PC-9 (cell line): ENCODE measurements around the gene NPR1. TPM values are rescaled to one million over a fixed set of nuclear protein-coding genes. Genes with fewer than 3 reads are reported as not detected.

Source experiments
- BruUV-seq: library from RNA; stranded (reverse); fragments of 400-500 nt; replicated peaks from 2 replicates; lab custom pipeline; 2021; lab: Mats Ljungman, UMichigan
- CTCF ChIA-PET: fragments of 300-600 bp; sonication (Branson Sonifier 250); formaldehyde crosslinking; loops from one replicate; lab custom pipeline; 2022; ENCODE audit warnings: antibody characterized with exemption; lab: Charles Lee
- POLR2A ChIA-PET: fragments of 300-600 bp; sonication (Branson Sonifier 250); formaldehyde crosslinking; loops from one replicate; lab custom pipeline; 2022; ENCODE audit warnings: antibody characterized with exemption; ENCODE audit not compliant: unreplicated experiment; lab: Charles Lee
- DNase-seq, 2 experiments: peaks; one replicate each; pipeline versions ENCODE4 v3.0.0 to v3.0.0-alpha.2; 2015 to 2022; ENCODE audit warnings: mixed read lengths in 1 of 2
- H2AFZ ChIP-seq: fragments of 200-600 bp; sonication (generic); 2 replicates; pipeline ENCODE4 v1.8.1; 2017; ENCODE audit warnings: antibody characterized with exemption
- H3F3A ChIP-seq: fragments of 200-600 bp; sonication (generic); 2 replicates; pipeline ENCODE4 v1.8.1; 2017; ENCODE audit warnings: antibody characterized with exemption, mild to moderate bottlenecking, low read depth; ENCODE audit not compliant: insufficient read depth
- H3K27ac ChIP-seq: fragments of 200-600 bp; sonication (generic); 2 replicates; pipeline ENCODE4 v1.6.1; 2016; ENCODE audit warnings: mixed run types
- H3K27me3 ChIP-seq: fragments of 200-600 bp; sonication (generic); 2 replicates; pipeline ENCODE4 v1.6.1; 2016; ENCODE audit warnings: low read depth, mixed run types; ENCODE audit not compliant: insufficient read depth
- H3K36me3 ChIP-seq: fragments of 200-600 bp; sonication (generic); 2 replicates; pipeline ENCODE4 v1.6.1; 2016; ENCODE audit warnings: low read depth, mixed run types
- H3K4me1 ChIP-seq: fragments of 200-600 bp; sonication (generic); replicated peaks from 2 replicates; pipeline ENCODE4 v1.6.1; 2016; ENCODE audit warnings: mixed run types; ENCODE audit not compliant: insufficient read depth
- H3K4me2 ChIP-seq: fragments of 200-600 bp; sonication (generic); 2 replicates; pipeline ENCODE4 v1.6.1; 2017; ENCODE audit warnings: mixed run types
- H3K4me3 ChIP-seq: fragments of 200-600 bp; sonication (generic); 2 replicates; pipeline ENCODE4 v1.6.1; 2016; ENCODE audit warnings: mixed run types
- H3K79me2 ChIP-seq: fragments of 200-600 bp; sonication (generic); 2 replicates; pipeline ENCODE4 v1.6.1; 2017; ENCODE audit warnings: low read depth, mixed run types
- H3K9me2 ChIP-seq: fragments of 200-600 bp; sonication (generic); 2 replicates; pipeline ENCODE4 v1.8.1; 2017; ENCODE audit warnings: mild to moderate bottlenecking; ENCODE audit not compliant: insufficient read depth
- H3K9me3 ChIP-seq: fragments of 200-600 bp; sonication (generic); 2 replicates; pipeline ENCODE4 v1.8.1; 2016; ENCODE audit warnings: low read depth; ENCODE audit not compliant: insufficient read depth
- H4K20me1 ChIP-seq: fragments of 200-600 bp; sonication (generic); 2 replicates; pipeline ENCODE4 v1.8.1; 2017; ENCODE audit not compliant: insufficient read depth
- EZH2 ChIP-seq: fragments of 200-600 bp; sonication (generic); IDR thresholded peaks from 2 replicates; pipeline ENCODE4 v1.8.0; 2017; ENCODE audit warnings: antibody characterized with exemption, low read depth
- intact Hi-C: fragments of 100-400 bp; cut with micrococcal nuclease; formaldehyde crosslinking; loops from one replicate; pipeline ENCODE4 v1.10.0; 2022; ENCODE audit not compliant: unreplicated experiment
- total RNA-seq: library from RNA; stranded (reverse); gene quantifications from 2 replicates; pipeline ENCODE4 v1.2.3, GENCODE V29; 2021
- TF ChIP-seq, protein P1 (sequence below): fragments of 200-600 bp; sonication (generic); conservative IDR thresholded peaks from 2 replicates; pipeline ENCODE4 v1.6.1; 2017; ENCODE audit warnings: mixed run types, antibody characterized with exemption, mild to moderate bottlenecking, moderate library complexity

The NPR1 gene
- total RNA-seq, 1 experiment from 2014 or later, result 0.98 TPM

- no TSS peak for BruUV-seq
- peaks cover 11% of the 10 kb centered on the region for H3K36me3 ChIP-seq
- intact Hi-C loops, result loop anchor here (5.0 to 10.0 kb wide), 3 partner anchors 314 to 599 kb away; partner anchors contain the start of genes HAX1, RAB13 and S100A9
- no peak for TF ChIP-seq EZH2
- TF ChIP-seq, protein P1, sequence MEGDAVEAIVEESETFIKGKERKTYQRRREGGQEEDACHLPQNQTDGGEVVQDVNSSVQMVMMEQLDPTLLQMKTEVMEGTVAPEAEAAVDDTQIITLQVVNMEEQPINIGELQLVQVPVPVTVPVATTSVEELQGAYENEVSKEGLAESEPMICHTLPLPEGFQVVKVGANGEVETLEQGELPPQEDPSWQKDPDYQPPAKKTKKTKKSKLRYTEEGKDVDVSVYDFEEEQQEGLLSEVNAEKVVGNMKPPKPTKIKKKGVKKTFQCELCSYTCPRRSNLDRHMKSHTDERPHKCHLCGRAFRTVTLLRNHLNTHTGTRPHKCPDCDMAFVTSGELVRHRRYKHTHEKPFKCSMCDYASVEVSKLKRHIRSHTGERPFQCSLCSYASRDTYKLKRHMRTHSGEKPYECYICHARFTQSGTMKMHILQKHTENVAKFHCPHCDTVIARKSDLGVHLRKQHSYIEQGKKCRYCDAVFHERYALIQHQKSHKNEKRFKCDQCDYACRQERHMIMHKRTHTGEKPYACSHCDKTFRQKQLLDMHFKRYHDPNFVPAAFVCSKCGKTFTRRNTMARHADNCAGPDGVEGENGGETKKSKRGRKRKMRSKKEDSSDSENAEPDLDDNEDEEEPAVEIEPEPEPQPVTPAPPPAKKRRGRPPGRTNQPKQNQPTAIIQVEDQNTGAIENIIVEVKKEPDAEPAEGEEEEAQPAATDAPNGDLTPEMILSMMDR, result no peak
- H2AFZ ChIP-seq, result no peak overlapping the region
- peaks cover 23% of the 10 kb centered on the region for H3K79me2 ChIP-seq
- H3K27me3 ChIP-seq, result peaks cover 4% of the 10 kb centered on the region; the same call in 1 of the 2 replicates
- ChIA-PET CTCF (interaction anchor here (0.7 kb wide), 1 partner anchor 314 kb away, joined by 7 read pairs; no protein-coding TSS in a partner anchor), POLR2A (interaction anchor here (0.7 kb wide), 1 partner anchor 58 kb away, joined by 10 read pairs; no protein-coding TSS in a partner anchor)
- no peak overlapping the region for H3K4me2 ChIP-seq
- H3F3A ChIP-seq, result peaks cover 41% of the 10 kb centered on the region
- peaks cover 13% of the 10 kb centered on the region for H3K4me1 ChIP-seq
- 0 out of 2 replicates have a peak, but pooled peaks cover 6% of the 10 kb centered on the region for H4K20me1 ChIP-seq
- DNase-seq, result no peak
- no peak overlapping the region for H3K4me3 ChIP-seq
- no peaks in the 10 kb centered on the region for H3K9me2 ChIP-seq
- H3K27ac ChIP-seq, result 0 out of 2 replicates have a peak overlapping the region, but pooled peaks have one; percentile 1
- H3K9me3 ChIP-seq, result no peaks in the 10 kb centered on the region
Observed at GRCh38 chr1:153673511-153673910, 5.0 kb upstream of the NPR1 start.

- Histone ChIP-seq H3F3A (peaks cover 13% of the 10 kb centered on the region), H3K4me2 (peak overlapping the region; percentile 80), H3K79me2 (no peaks in the 10 kb centered on the region), H3K9me3 (no peaks in the 10 kb centered on the region), H3K4me3 (peak overlapping the region; percentile 39; the same call in 1 of the 2 replicates), H3K36me3 (no peaks in the 10 kb centered on the region), H3K9me2 (no peaks in the 10 kb centered on the region), H3K27me3 (peaks cover 9% of the 10 kb centered on the region; the same call in 1 of the 2 replicates), H4K20me1 (no peaks in the 10 kb centered on the region), H3K4me1 (no peaks in the 10 kb centered on the region), H3K27ac (no peak overlapping the region), H2AFZ (no peak overlapping the region)
- BruUV-seq, result no TSS peak
- ChIA-PET POLR2A (interaction anchor here (0.7 kb wide), 2 partner anchors 54 to 133 kb away, joined by 4 read pairs; no protein-coding TSS in a partner anchor), CTCF (no interaction called here)
- intact Hi-C loops, result loop anchor here (1.0 to 10.0 kb wide), 3 partner anchors 49 to 323 kb away; partner anchors contain the start of genes INTS3 and S100A9
- TF ChIP-seq, protein P1, result peak; percentile 94
- TF ChIP-seq EZH2, result no peak
- DNase-seq, result peak in 1 of 2 experiments; percentile 38
Observed at GRCh38 chr1:153677718-153678518, 570 bp upstream of the NPR1 start.

- H3K27ac ChIP-seq, result no peak overlapping the region
- H4K20me1 ChIP-seq, result no peaks in the 10 kb centered on the region
- no peaks in the 10 kb centered on the region for H3K79me2 ChIP-seq
- ChIA-PET POLR2A (interaction anchor here (0.7 kb wide), 1 partner anchor 67 kb away, joined by 3 read pairs; the partner anchor contains the start of gene S100A16), CTCF (no interaction called here)
- H3K4me2 ChIP-seq, result no peak overlapping the region; the same call in 1 of the 2 replicates
- no peaks in the 10 kb centered on the region for H3K36me3 ChIP-seq
- no peak overlapping the region for H2AFZ ChIP-seq
- no peaks in the 10 kb centered on the region for H3K4me1 ChIP-seq
- DNase-seq, result no peak
- intact Hi-C loops, result loop anchor here (5.0 to 10.0 kb wide), 2 partner anchors 48 to 325 kb away; partner anchors contain the start of genes INTS3 and S100A9
- no TSS peak for BruUV-seq
- no peak for TF ChIP-seq EZH2
- TF ChIP-seq, protein P1, result no peak
- H3F3A ChIP-seq, result peaks cover 10% of the 10 kb centered on the region; the same call in 1 of the 2 replicates
- H3K4me3 ChIP-seq, result no peak overlapping the region
- no peaks in the 10 kb centered on the region for H3K9me3 ChIP-seq
- H3K27me3 ChIP-seq, result peaks cover 9% of the 10 kb centered on the region; the same call in 1 of the 2 replicates
- H3K9me2 ChIP-seq, result no peaks in the 10 kb centered on the region
Observed at GRCh38 chr1:153679337-153680119, 1.0 kb downstream of the NPR1 start.
